Caco-2 (cell line): Measurements from ENCODE around the gene KNG1. TPM values are rescaled to one million over a fixed set of nuclear protein-coding genes. Genes with fewer than 3 reads are reported as not detected.
A peak's percentile ranks its signal among the peaks of the same experiment; 100 is the strongest.

Experiments
- BruUV-seq: library from RNA; stranded (reverse); fragments of 400-500 nt; replicated peaks from 2 replicates; lab custom pipeline; 2021; lab: Mats Ljungman, UMichigan
- CTCF ChIA-PET: fragments of 300-600 bp; sonication (Branson Sonifier 250); formaldehyde crosslinking; loops from one replicate; lab custom pipeline; 2022; ENCODE audit warnings: antibody characterized with exemption; lab: Charles Lee
- POLR2A ChIA-PET: fragments of 300-600 bp; sonication (Branson Sonifier 250); formaldehyde crosslinking; loops from one replicate; lab custom pipeline; 2022; ENCODE audit warnings: antibody characterized with exemption; lab: Charles Lee
- DNase-seq, 2 experiments: peaks; one replicate each; pipeline versions ENCODE4 v3.0.0 to v3.0.0-alpha.2; 2020 to 2022
- H3K27me3 ChIP-seq: replicated peaks from 2 replicates; pipeline ENCODE4 v1.6.0; 2011; ENCODE audit warnings: low read length; ENCODE audit not compliant: control insufficient read depth, insufficient read depth
- H3K36me3 ChIP-seq: 2 replicates; pipeline ENCODE4 v1.5.1; 2011; ENCODE audit warnings: low read length; ENCODE audit not compliant: control insufficient read depth, insufficient read depth
- H3K4me1 ChIP-seq: fragments of 250-450 bp; sonication (Bioruptor Pico); 2 replicates; pipeline ENCODE4 v1.5.1; 2020; ENCODE audit warnings: mild to moderate bottlenecking
- H3K4me3 ChIP-seq: 2 replicates; pipeline ENCODE4 v1.5.1; 2011; ENCODE audit warnings: low read depth, mild to moderate bottlenecking, control low read depth, low read length
- H3K9me3 ChIP-seq: fragments of 250-450 bp; sonication (Bioruptor Pico); 2 replicates; pipeline ENCODE4 v1.5.1; 2020; ENCODE audit warnings: mild to moderate bottlenecking, moderate library complexity
- H3K27ac Mint-ChIP-seq: one replicate; pipeline ENCODE4 v1.8.0; 2022; ENCODE audit warnings: mixed read lengths; ENCODE audit not compliant: unreplicated experiment
- H3K27me3 Mint-ChIP-seq: one replicate; pipeline ENCODE4 v1.8.0; 2022; ENCODE audit warnings: mixed read lengths; ENCODE audit not compliant: insufficient read depth, unreplicated experiment
- H3K36me3 Mint-ChIP-seq: one replicate; pipeline ENCODE4 v1.8.0; 2022; ENCODE audit warnings: mild to moderate bottlenecking, mixed read lengths; ENCODE audit not compliant: insufficient read depth, unreplicated experiment
- H3K4me1 Mint-ChIP-seq: one replicate; pipeline ENCODE4 v1.8.0; 2022; ENCODE audit warnings: low read depth, mixed read lengths; ENCODE audit not compliant: unreplicated experiment
- H3K4me3 Mint-ChIP-seq: one replicate; pipeline ENCODE4 v1.8.0; 2022; ENCODE audit warnings: mild to moderate bottlenecking, moderate library complexity, mixed read lengths; ENCODE audit not compliant: unreplicated experiment
- H3K9me3 Mint-ChIP-seq: one replicate; pipeline ENCODE4 v1.8.0; 2022; ENCODE audit warnings: mixed read lengths; ENCODE audit not compliant: unreplicated experiment
- intact Hi-C: fragments of 100-400 bp; cut with micrococcal nuclease; formaldehyde crosslinking; loops from one replicate; pipeline ENCODE4 v1.10.0; 2022; ENCODE audit not compliant: unreplicated experiment
- total RNA-seq: library from RNA; stranded (reverse); gene quantifications from 2 replicates; pipeline ENCODE4 v1.2.3, GENCODE V29; 2022
- TF ChIP-seq, protein P1 (sequence below), 2 experiments: fragments of 200-600 bp in 1 of 2; IDR thresholded peaks; 1 replicate in 1 of 2; 2 replicates in 1 of 2; pipeline versions ENCODE4 v1.5.1 to v1.8.0; 2011 to 2022; ENCODE audit warnings: antibody characterized with exemption in 1 of 2, control low read depth in 1 of 2, inconsistent platforms in 1 of 2, low read depth in 1 of 2, low read length in 1 of 2, mild to moderate bottlenecking in 1 of 2, moderate library complexity in 1 of 2; ENCODE audit not compliant: insufficient read depth in 1 of 2, severe bottlenecking in 1 of 2, unreplicated experiment in 1 of 2

The KNG1 gene
- total RNA-seq, 1 experiment from 2014 or later: 9.5 TPM

DNA sequence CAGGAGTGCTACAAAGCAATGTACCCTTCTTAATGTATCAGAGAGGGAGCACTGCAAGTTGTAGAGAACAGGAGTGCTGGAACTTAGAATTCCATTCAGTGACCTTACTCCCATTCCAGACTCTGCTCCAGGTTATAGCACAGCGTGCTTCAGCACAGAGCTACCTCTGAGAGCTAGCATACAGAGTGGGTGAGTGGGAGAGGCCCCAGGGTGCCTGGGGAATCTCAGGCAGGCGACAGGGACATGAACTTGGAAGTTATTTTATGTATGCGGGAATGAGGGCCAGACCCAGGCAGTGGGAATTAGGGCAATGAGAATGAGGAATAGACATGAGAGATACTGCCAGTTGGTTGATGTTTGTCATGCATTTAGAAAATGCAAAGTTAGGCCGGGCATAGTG is 3.7 kb upstream of the KNG1 start:
- H3K27ac Mint-ChIP-seq: no peak overlapping the region
- CTCF ChIA-PET: no interaction called here
- POLR2A ChIA-PET: no interaction called here
- H3K36me3 ChIP-seq: no peaks in the 10 kb centered on the region
- peaks cover 6% of the 10 kb centered on the region for H3K4me1 Mint-ChIP-seq
- DNase-seq: no peak
- no peak overlapping the region for H3K4me3 Mint-ChIP-seq
- no TSS peak for BruUV-seq
- H3K4me1 ChIP-seq: peaks cover 11% of the 10 kb centered on the region
- TF ChIP-seq, protein P1, sequence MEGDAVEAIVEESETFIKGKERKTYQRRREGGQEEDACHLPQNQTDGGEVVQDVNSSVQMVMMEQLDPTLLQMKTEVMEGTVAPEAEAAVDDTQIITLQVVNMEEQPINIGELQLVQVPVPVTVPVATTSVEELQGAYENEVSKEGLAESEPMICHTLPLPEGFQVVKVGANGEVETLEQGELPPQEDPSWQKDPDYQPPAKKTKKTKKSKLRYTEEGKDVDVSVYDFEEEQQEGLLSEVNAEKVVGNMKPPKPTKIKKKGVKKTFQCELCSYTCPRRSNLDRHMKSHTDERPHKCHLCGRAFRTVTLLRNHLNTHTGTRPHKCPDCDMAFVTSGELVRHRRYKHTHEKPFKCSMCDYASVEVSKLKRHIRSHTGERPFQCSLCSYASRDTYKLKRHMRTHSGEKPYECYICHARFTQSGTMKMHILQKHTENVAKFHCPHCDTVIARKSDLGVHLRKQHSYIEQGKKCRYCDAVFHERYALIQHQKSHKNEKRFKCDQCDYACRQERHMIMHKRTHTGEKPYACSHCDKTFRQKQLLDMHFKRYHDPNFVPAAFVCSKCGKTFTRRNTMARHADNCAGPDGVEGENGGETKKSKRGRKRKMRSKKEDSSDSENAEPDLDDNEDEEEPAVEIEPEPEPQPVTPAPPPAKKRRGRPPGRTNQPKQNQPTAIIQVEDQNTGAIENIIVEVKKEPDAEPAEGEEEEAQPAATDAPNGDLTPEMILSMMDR (IDR thresholded peaks at IDR 0.05; ENCODE audit: insufficient read depth in 1 of 2, low read depth in 1 of 2, low read length in 1 of 2, severe bottlenecking in 1 of 2, unreplicated experiment in 1 of 2): no peak
- intact Hi-C loops: no loop called here
- no peaks in the 10 kb centered on the region for H3K9me3 Mint-ChIP-seq
- H3K9me3 ChIP-seq: no peaks in the 10 kb centered on the region
- H3K27me3 Mint-ChIP-seq: no peaks in the 10 kb centered on the region
- H3K27me3 ChIP-seq: no peaks in the 10 kb centered on the region
- H3K4me3 ChIP-seq: no peak overlapping the region
- no peaks in the 10 kb centered on the region for H3K36me3 Mint-ChIP-seq

DNA sequence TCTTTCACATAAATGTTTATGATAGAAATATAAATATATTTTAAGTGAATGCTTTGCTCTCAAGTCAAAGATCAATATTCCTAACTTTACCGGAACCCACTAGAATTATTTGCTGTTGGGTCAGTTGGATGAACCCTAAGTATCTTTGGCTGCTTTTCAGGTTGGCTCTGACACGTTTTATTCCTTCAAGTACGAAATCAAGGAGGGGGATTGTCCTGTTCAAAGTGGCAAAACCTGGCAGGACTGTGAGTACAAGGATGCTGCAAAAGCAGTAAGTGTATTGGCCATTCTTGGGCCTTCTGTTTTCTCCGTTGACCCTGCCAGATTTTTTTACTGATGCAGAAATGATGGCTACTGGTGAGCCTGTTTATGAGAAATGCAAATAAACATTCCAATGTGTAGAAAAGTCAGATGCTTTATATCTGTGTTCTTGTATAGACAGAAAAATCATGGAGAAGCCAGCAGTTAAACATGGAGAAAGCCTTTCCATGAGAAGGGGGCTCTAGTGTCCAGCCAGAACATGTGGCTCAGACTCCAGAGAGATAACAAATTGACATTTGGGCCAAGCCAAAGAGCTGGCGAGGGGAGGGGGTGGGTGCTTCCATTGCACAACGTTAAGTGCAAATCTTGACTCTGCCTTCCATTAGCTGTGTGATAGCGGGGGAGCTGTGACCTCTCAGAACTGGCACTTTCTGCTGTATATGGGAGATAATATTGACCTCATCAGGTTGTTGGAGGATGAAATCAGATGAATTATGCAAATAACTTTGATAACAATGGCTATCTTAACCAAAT is 3.0 kb downstream of the KNG1 start:
- H3K9me3 ChIP-seq: no peaks in the 10 kb centered on the region
- Mint-ChIP-seq H3K36me3 (no peaks in the 10 kb centered on the region), H3K4me1 (no peaks in the 10 kb centered on the region), H3K4me3 (no peak overlapping the region), H3K27ac (no peak overlapping the region), H3K27me3 (no peaks in the 10 kb centered on the region), H3K9me3 (no peaks in the 10 kb centered on the region)
- no peak overlapping the region for H3K4me3 ChIP-seq
- peaks cover 14% of the 10 kb centered on the region for H3K4me1 ChIP-seq
- no peaks in the 10 kb centered on the region for H3K27me3 ChIP-seq
- ChIA-PET CTCF (no interaction called here), POLR2A (no interaction called here)
- TF ChIP-seq, protein P1 (IDR thresholded peaks at IDR 0.05; ENCODE audit: insufficient read depth in 1 of 2, low read depth in 1 of 2, low read length in 1 of 2, severe bottlenecking in 1 of 2, unreplicated experiment in 1 of 2): no peak
- no TSS peak for BruUV-seq
- no peaks in the 10 kb centered on the region for H3K36me3 ChIP-seq
- no peak for DNase-seq
- intact Hi-C loops: no loop called here

DNA sequence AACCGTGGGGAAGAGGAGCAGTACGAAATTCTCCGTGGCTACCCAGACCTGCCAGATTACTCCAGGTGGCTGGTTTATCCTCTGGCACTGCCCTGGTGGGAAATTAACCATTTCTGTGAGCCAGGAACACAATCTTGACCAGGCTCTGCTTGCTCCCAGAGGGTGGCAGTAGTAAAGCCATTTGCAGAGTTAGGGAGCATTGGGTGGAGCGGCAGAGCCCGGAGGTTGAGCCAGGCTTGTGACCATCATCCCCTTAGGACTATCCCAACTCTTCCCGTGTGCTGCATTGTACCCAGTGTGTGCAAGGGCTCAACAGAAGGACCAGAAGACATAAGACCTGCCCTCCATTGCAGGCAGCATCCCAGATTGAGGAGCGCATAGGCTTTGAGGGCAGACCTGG is 5.3 kb downstream of the KNG1 start:
- POLR2A ChIA-PET: no interaction called here

More for the DNA sequence above, 5.3 kb downstream of the KNG1 start:
- no peaks in the 10 kb centered on the region for H3K27me3 Mint-ChIP-seq
- Histone ChIP-seq H3K9me3 (no peaks in the 10 kb centered on the region), H3K4me1 (peaks cover 3% of the 10 kb centered on the region; the same call in 1 of the 2 replicates), H3K27me3 (no peaks in the 10 kb centered on the region), H3K4me3 (no peak overlapping the region), H3K36me3 (no peaks in the 10 kb centered on the region)
- H3K36me3 Mint-ChIP-seq: no peaks in the 10 kb centered on the region
- TF ChIP-seq, protein P1 (IDR thresholded peaks at IDR 0.05; ENCODE audit: insufficient read depth in 1 of 2, low read depth in 1 of 2, low read length in 1 of 2, severe bottlenecking in 1 of 2, unreplicated experiment in 1 of 2): no peak
- intact Hi-C loops: no loop called here
- H3K4me3 Mint-ChIP-seq: no peak overlapping the region
- H3K9me3 Mint-ChIP-seq: no peaks in the 10 kb centered on the region
- CTCF ChIA-PET: no interaction called here
- BruUV-seq: no TSS peak
- H3K4me1 Mint-ChIP-seq: no peaks in the 10 kb centered on the region
- DNase-seq: peak in 1 of 2 experiments; percentile 5
- H3K27ac Mint-ChIP-seq: no peak overlapping the region
